GM12873 (cell line): ENCODE data around the gene CSF3R.
A peak's percentile ranks its signal among the peaks of the same experiment; 100 is the strongest.

Source experiments
- TF ChIP-seq, protein P1 (sequence below): IDR thresholded peaks from 2 replicates; pipeline ENCODE4 v1.5.1; 2012; ENCODE audit warnings: low read depth, mild to moderate bottlenecking, moderate library complexity, low read length, control low read depth; ENCODE audit not compliant: insufficient read depth; ENCODE audit errors: missing control alignments

Gene CSF3R

DNA sequence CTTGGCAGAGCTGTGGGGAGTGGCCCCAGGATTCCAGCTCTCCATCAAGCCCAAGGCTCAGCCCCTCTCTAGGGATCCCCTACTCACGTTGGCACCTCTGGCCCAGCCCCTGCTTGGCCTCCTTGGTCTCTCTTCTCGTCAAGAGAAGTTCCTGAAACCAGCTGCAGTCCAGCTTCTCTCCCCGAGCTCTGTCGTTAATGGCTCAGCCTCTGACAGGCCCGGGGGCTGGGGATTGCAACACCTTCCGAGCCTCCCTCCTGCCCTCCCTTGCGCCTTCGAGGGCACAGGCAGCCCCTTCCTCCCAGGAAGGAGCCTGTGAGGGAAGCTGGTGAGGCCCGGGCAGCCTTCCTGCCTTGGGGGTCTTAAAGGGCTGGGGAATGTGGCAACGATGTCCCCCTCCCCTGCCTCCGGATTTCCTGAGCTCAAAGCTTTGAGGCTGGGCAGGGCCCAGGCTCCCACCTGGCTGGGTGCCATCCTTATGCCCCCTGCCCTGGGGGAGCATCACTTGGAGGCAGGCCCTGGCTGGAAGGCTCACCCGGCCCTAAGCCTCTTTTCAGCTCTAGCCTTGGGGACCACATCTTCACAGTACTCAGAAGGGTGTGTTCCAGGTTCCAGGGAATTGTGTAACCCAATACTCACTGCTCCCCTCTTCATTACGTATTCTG, at the start of gene CSF3R:
Gene CSF3R (minus strand): TSS at position 190 of the 665 bp plus-strand sequence. CDS start 3,417 bp downstream, outside the sequence.
- TF ChIP-seq, protein P1, sequence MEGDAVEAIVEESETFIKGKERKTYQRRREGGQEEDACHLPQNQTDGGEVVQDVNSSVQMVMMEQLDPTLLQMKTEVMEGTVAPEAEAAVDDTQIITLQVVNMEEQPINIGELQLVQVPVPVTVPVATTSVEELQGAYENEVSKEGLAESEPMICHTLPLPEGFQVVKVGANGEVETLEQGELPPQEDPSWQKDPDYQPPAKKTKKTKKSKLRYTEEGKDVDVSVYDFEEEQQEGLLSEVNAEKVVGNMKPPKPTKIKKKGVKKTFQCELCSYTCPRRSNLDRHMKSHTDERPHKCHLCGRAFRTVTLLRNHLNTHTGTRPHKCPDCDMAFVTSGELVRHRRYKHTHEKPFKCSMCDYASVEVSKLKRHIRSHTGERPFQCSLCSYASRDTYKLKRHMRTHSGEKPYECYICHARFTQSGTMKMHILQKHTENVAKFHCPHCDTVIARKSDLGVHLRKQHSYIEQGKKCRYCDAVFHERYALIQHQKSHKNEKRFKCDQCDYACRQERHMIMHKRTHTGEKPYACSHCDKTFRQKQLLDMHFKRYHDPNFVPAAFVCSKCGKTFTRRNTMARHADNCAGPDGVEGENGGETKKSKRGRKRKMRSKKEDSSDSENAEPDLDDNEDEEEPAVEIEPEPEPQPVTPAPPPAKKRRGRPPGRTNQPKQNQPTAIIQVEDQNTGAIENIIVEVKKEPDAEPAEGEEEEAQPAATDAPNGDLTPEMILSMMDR, result no peak

DNA sequence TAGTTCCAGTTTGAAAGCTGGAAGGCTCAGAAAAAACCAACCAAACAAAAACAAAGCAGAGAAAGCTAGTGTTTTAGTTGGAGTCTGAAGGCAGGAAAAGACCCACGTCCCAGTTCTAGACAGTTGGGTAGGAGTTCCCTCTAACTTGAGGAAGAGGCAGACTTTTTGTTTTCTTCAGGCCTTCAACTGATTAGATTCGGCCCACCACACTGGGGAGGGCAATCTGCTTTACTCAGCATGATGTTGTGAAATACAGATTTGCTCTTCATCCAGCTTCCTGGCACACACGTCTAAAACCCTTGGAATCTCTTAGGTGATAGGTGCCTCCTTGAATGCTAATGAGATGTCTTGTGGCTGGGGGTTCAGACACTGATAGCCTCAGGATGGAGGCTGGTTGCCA, 49.1 kb upstream of the CSF3R start:
- TF ChIP-seq, protein P1, result no peak

- TF ChIP-seq, protein P1, result no peak
Observed at GRCh38 chr1:36530791-36531190, 48.1 kb upstream of the CSF3R start.

DNA sequence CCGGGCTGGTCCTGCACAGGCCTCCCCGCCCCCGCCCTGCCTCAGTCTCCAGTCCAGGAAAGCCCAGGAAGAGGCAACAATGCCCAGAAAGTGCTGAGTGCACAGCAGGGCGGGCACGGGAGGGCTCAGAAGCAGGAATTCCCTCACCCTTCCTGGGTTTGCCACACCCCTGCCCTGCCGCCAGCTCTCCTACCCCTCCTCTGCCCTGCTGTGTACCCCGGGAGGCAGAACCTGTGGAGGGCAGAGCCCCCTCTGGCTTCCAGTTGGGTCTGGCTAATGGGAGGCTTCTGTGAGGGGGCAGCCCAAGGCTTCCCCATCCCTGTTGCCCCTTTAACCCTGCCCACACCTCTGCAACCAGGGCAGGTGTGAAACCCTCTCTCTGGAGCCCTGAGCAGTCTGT, 47.5 kb upstream of the CSF3R start:
- TF ChIP-seq, protein P1, result no peak

- TF ChIP-seq, protein P1, result no peak
Observed at GRCh38 chr1:36529769-36530260, 47.1 kb upstream of the CSF3R start.

DNA sequence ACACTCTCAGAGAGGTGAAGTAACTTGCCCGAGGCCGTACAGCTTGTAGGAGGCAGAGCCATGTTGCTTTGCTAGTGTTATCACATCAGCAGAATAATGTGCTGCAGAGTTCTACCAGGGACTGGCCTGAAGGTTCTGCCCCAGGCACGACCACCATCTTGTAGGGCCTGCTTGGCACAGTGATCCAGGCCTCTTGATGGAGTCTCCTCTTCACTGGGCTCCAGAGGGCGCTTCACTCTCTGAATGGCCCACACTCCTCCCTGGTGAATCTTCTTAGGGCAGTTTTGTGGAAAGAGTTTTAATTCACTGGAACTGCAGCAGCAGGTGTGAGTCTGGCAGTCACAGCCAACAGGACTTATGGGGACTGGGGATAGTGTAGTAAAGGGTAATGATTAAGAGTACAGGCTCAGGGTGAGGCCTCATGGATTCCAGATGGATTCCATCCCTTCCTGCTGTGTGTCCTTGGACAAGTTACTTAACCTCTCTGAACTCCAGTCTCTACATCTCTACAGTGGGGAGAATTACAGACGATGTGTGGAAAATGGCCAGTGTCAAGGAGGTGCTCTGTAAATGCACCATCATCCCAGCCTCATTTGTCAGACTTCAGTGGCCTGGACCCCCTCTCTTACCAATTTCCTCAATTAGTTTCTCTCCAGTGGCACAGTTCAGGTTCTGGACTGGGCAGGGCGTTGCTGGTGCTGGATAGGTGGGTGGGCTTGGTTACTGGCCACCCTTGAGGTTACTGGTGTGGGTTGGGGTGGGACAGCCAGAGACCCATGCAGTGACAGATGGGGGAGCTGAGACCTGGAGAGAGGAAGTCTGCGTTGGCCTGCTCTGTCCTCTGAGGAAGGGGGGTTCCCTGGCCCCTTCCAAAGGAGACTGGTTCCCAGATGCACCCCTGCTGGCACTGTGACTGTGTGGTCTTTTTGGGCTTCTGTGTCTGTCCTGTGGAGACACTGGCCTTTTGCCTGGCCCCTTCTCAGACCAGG, 45.9 kb upstream of the CSF3R start:
- TF ChIP-seq, protein P1, result peak; percentile 25

DNA sequence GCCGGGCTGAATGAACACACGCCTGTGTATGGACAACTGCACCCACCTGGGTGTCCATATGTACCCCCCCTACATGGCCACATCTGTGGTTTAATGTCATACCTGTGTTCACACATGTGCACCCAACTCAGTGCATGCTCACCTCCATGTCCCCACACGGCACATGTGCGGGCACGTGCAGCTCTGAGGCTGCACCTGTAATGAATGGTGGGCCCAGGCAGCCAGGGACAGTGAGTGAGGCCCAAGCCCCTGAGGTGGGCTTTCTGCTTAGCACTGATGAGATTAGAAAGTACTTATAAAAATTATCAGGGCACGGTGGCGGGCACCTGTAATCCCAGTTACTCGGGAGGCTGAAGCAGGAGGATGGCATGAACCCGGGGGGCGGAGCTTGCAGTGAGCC, 42.5 kb upstream of the CSF3R start:
- TF ChIP-seq, protein P1, result no peak
